Lung (tissue), 12 donors: ENCODE results near the gene KLHL29. TPM values are rescaled to one million over a fixed set of nuclear protein-coding genes. Genes with fewer than 3 reads are reported as not detected.

Experiments
- ATAC-seq: fragments of 200-7000 bp; cut with Tn5 transposase; one replicate; pipeline ENCODE4 v1.9.1; 2020; ENCODE audit warnings: moderate number of reproducible peaks; ENCODE audit not compliant: insufficient read depth, low FRiP score
- DNase-seq, 3 donors: peaks; one replicate each; pipeline ENCODE4 v3.0.0-alpha.2; 2013 to 2017
- H3K27ac ChIP-seq, 2 donors: one replicate each; pipeline ENCODE4 v1.5.1; 2013; ENCODE audit warnings: mild to moderate bottlenecking in 2 of 2, moderate library complexity in 2 of 2, control low read depth in 1 of 2, inconsistent platforms in 1 of 2, low read depth in 1 of 2, low read length in 1 of 2
- H3K27me3 ChIP-seq, 3 donors: one replicate each; pipeline ENCODE4 v1.5.1; 2013; ENCODE audit warnings: low read length in 2 of 3; ENCODE audit not compliant: control insufficient read depth in 3 of 3, insufficient read depth in 3 of 3
- H3K36me3 ChIP-seq, 4 donors: one replicate each; pipeline ENCODE4 v1.5.1; 2013; ENCODE audit warnings: low read length in 4 of 4, mild to moderate bottlenecking in 1 of 4, moderate library complexity in 1 of 4; ENCODE audit not compliant: control insufficient read depth in 4 of 4, insufficient read depth in 4 of 4
- H3K4me1 ChIP-seq, 5 donors: one replicate each; pipeline ENCODE4 v1.5.1; 2013; ENCODE audit warnings: low read length in 5 of 5, mild to moderate bottlenecking in 2 of 5, moderate library complexity in 1 of 5; ENCODE audit not compliant: control insufficient read depth in 5 of 5, insufficient read depth in 5 of 5
- H3K4me3 ChIP-seq: one replicate; pipeline ENCODE4 v1.5.1; 2013; ENCODE audit warnings: mild to moderate bottlenecking, control low read depth, moderate library complexity
- H3K9ac ChIP-seq, 2 donors: one replicate each; pipeline ENCODE4 v1.5.1; 2013; ENCODE audit warnings: low read length in 2 of 2, control low read depth in 1 of 2; ENCODE audit not compliant: insufficient read depth in 1 of 2
- H3K9me3 ChIP-seq, 4 donors: one replicate each; pipeline ENCODE4 v1.5.1; 2013; ENCODE audit warnings: low read length in 3 of 4, mild to moderate bottlenecking in 1 of 4, moderate library complexity in 1 of 4; ENCODE audit not compliant: control insufficient read depth in 4 of 4, insufficient read depth in 3 of 4
- CTCF ChIP-seq: IDR thresholded peaks from 2 replicates; pipeline ENCODE4 v1.5.1; 2012; ENCODE audit warnings: mild to moderate bottlenecking; ENCODE audit errors: control extremely low read depth, extremely low read depth
- WGBS, 2 donors: extraction: QIAGEN DNeasy Blood & Tissue Kit; methylation state at CpG; one replicate each; pipeline ENCODE4 v1.1.7; 2013; 5-methylcytosine and 5-hydroxymethylcytosine counted together
- polyA plus RNA-seq, 2 donors: library from polyadenylated mRNA; stranded (reverse); fragments of 200-250 nt; gene quantifications; one replicate each; pipeline ENCODE4 v1.2.1, GENCODE V29; 2013
- total RNA-seq, 2 donors: library from RNA; depleted of rRNA in 1 of 2; stranded (reverse); fragments of >200 nt in 1 of 2; gene quantifications; one replicate each; pipeline ENCODE4 v1.2.1, GENCODE V29; 2014 to 2021
- donor health status: control.
- donor health status: control.
- donor health status: Bipolar disorder and iron deficiency.
- donor health status: healthy.
- donor health status: DM: yes; HTN: yes; CAD: no.

KLHL29 gene
- total and polyA plus RNA-seq, 4 donors: 2.7 to 16.2 (median 3.5) TPM

GRCh38 chr2:23679044-23679443, 294.1 kb downstream of the KLHL29 start:
- H3K27me3 ChIP-seq: no peaks in the 10 kb centered on the region
- WGBS, 2 donors: 89 to 94% methylated on average over 1 of the region's 1 CpG
- no peak for ATAC-seq
- DNase-seq: no peak
- H3K9ac ChIP-seq: no peak overlapping the region
- no peak overlapping the region for H3K27ac ChIP-seq
- no peak for TF ChIP-seq CTCF
- H3K4me1 ChIP-seq: no peaks in the 10 kb centered on the region
- H3K36me3 ChIP-seq: no peaks in the 10 kb centered on the region
- no peak overlapping the region for H3K4me3 ChIP-seq
- peaks cover 0 to 3% (median 0%) of the 10 kb centered on the region in 4 donors for H3K9me3 ChIP-seq

DNA sequence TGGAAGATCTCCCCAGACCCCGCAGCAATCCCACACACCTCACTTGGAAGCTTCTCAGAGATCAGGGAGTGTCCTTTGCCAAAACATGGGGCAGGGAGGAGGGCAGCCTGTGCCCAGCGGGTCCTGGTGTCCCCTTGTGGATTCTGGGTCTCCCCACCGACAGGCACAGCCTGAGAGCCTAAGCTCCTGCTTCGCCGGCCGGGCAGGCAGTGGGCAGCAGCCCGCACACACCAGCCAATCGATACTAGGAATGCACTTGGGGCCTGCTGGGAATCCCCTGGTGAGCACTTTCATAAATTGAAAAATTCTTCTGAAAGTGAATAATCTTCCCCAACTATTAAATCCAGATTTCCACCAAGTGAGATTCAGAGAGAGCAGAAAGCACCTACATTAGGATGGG, 296.0 kb downstream of the KLHL29 start:
- 92 to 93% methylated on average over 8 of the region's 8 CpGs for WGBS, 2 donors
- ATAC-seq (no peak), DNase-seq (no peak)
- no peaks in the 10 kb centered on the region for H3K36me3 ChIP-seq
- no peaks in the 10 kb centered on the region for H3K4me1 ChIP-seq
- H3K27me3 ChIP-seq: no peaks in the 10 kb centered on the region
- no peak overlapping the region for H3K4me3 ChIP-seq
- H3K9ac ChIP-seq: no peak overlapping the region
- TF ChIP-seq CTCF: no peak
- peaks cover 0 to 3% (median 0%) of the 10 kb centered on the region in 4 donors for H3K9me3 ChIP-seq
- H3K27ac ChIP-seq: no peak overlapping the region

- Histone ChIP-seq H3K9me3 (peaks cover 0 to 3% (median 0%) of the 10 kb centered on the region in 4 donors), H3K4me3 (no peak overlapping the region), H3K27ac (no peak overlapping the region), H3K4me1 (no peaks in the 10 kb centered on the region), H3K9ac (no peak overlapping the region), H3K27me3 (no peaks in the 10 kb centered on the region), H3K36me3 (no peaks in the 10 kb centered on the region)
- 93 to 95% methylated on average over 15 of the region's 15 CpGs for WGBS, 2 donors
- DNase-seq (no peak), ATAC-seq (no peak)
- no peak for TF ChIP-seq CTCF
These were observed 296.6 kb downstream of the KLHL29 start for GRCh38 chr2:23681356-23682140.
